ENCODE results near the gene MED23. TPM values are rescaled to one million over a fixed set of nuclear protein-coding genes. Genes with fewer than 3 reads are reported as not detected.

Gene MED23
- total and polyA plus RNA-seq, 2 experiments from 2014 or later: 8.6 to 23.6 TPM

DNA sequence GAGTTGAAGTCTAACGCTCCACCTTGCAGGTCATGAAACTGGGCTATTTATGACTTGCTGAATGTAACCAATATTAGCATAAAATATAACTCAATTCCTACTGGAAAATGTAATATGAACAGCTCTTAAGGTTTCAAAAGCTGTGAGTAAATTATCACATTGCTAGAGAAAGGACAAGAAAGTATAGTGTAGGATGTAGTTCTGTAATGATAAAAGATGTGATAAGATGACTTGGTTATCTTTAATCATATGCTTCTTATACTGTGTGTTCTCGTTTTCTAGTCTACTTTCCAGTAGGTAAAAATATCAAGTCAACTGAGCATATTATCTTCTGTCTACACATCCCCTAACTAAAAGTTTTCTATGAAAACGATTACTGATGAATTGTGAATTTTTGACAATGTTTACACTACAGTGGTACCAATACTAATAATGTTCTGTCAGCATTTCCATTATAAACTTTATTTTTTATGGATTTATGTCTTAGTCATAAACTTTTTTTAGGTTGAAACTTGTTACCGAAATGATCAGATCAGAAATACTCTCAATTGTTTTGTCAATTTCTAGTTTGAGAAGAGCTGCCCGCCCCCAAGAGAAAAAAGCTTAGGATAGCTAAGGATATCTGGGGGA, 14.6 kb downstream of the MED23 start:
- Histone ChIP-seq H3K4me2 (no peak overlapping the region), H2AFZ (no peak overlapping the region), H3K9me2 (ENCODE audit: insufficient read depth) (no peaks in the 10 kb centered on the region), H4K20me1 (replicated peaks; ENCODE audit: insufficient read depth) (no peaks in the 10 kb centered on the region), H3K4me1 (ENCODE audit: insufficient read depth) (no peaks in the 10 kb centered on the region), H3K27ac (ENCODE audit: low read depth) (no peak overlapping the region), H3F3A (replicated peaks; ENCODE audit: low read depth) (no peaks in the 10 kb centered on the region), H3K27me3 (ENCODE audit: insufficient read depth) (no peaks in the 10 kb centered on the region), H3K4me3 (no peak overlapping the region), H3K36me3 (ENCODE audit: insufficient read depth) (peaks cover under 1% of the 10 kb centered on the region; the same call in 1 of the 2 replicates), H3K79me2 (replicated peaks; ENCODE audit: insufficient read depth) (no peaks in the 10 kb centered on the region)
- no peaks in the 10 kb centered on the region for H3K9me3 Mint-ChIP-seq
- ATAC-seq: no peak
- no peaks in the 10 kb centered on the region for H3K4me1 Mint-ChIP-seq
- TF ChIP-seq, protein P1, sequence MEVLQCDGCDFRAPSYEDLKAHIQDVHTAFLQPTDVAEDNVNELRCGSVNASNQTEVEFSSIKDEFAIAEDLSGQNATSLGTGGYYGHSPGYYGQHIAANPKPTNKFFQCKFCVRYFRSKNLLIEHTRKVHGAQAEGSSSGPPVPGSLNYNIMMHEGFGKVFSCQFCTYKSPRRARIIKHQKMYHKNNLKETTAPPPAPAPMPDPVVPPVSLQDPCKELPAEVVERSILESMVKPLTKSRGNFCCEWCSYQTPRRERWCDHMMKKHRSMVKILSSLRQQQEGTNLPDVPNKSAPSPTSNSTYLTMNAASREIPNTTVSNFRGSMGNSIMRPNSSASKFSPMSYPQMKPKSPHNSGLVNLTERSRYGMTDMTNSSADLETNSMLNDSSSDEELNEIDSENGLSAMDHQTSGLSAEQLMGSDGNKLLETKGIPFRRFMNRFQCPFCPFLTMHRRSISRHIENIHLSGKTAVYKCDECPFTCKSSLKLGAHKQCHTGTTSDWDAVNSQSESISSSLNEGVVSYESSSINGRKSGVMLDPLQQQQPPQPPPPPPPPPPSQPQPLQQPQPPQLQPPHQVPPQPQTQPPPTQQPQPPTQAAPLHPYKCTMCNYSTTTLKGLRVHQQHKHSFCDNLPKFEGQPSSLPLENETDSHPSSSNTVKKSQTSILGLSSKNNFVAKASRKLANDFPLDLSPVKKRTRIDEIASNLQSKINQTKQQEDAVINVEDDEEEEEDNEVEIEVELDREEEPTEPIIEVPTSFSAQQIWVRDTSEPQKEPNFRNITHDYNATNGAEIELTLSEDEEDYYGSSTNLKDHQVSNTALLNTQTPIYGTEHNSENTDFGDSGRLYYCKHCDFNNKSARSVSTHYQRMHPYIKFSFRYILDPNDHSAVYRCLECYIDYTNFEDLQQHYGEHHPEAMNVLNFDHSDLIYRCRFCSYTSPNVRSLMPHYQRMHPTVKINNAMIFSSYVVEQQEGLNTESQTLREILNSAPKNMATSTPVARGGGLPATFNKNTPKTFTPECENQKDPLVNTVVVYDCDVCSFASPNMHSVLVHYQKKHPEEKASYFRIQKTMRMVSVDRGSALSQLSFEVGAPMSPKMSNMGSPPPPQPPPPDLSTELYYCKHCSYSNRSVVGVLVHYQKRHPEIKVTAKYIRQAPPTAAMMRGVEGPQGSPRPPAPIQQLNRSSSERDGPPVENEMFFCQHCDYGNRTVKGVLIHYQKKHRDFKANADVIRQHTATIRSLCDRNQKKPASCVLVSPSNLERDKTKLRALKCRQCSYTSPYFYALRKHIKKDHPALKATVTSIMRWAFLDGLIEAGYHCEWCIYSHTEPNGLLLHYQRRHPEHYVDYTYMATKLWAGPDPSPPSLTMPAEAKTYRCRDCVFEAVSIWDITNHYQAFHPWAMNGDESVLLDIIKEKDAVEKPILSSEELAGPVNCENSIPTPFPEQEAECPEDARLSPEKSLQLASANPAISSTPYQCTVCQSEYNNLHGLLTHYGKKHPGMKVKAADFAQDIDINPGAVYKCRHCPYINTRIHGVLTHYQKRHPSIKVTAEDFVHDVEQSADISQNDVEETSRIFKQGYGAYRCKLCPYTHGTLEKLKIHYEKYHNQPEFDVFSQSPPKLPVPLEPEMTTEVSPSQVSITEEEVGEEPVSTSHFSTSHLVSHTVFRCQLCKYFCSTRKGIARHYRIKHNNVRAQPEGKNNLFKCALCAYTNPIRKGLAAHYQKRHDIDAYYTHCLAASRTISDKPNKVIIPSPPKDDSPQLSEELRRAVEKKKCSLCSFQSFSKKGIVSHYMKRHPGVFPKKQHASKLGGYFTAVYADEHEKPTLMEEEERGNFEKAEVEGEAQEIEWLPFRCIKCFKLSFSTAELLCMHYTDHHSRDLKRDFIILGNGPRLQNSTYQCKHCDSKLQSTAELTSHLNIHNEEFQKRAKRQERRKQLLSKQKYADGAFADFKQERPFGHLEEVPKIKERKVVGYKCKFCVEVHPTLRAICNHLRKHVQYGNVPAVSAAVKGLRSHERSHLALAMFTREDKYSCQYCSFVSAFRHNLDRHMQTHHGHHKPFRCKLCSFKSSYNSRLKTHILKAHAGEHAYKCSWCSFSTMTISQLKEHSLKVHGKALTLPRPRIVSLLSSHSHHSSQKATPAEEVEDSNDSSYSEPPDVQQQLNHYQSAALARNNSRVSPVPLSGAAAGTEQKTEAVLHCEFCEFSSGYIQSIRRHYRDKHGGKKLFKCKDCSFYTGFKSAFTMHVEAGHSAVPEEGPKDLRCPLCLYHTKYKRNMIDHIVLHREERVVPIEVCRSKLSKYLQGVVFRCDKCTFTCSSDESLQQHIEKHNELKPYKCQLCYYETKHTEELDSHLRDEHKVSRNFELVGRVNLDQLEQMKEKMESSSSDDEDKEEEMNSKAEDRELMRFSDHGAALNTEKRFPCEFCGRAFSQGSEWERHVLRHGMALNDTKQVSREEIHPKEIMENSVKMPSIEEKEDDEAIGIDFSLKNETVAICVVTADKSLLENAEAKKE (CRISPR knock-in tag; IDR thresholded peaks at IDR 0.05): no peak
- TF ChIP-seq ZNF331 (CRISPR knock-in tag; IDR thresholded peaks at IDR 0.05; ENCODE audit: low read depth) (no peak), STAT1 (IDR thresholded peaks at IDR 0.05; ENCODE audit: unreplicated experiment) (no peak), JUNB (IDR thresholded peaks at IDR 0.05; ENCODE audit: unreplicated experiment) (no peak)
- TF ChIP-seq, protein P2, sequence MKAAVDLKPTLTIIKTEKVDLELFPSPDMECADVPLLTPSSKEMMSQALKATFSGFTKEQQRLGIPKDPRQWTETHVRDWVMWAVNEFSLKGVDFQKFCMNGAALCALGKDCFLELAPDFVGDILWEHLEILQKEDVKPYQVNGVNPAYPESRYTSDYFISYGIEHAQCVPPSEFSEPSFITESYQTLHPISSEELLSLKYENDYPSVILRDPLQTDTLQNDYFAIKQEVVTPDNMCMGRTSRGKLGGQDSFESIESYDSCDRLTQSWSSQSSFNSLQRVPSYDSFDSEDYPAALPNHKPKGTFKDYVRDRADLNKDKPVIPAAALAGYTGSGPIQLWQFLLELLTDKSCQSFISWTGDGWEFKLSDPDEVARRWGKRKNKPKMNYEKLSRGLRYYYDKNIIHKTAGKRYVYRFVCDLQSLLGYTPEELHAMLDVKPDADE (IDR thresholded peaks at IDR 0.05): no peak
- no peak overlapping the region for H3K4me3 Mint-ChIP-seq
- H3K27me3 Mint-ChIP-seq (ENCODE audit: insufficient read depth, low read depth, poor library complexity): no peaks in the 10 kb centered on the region
- peaks cover 21% of the 10 kb centered on the region; the same call in 2 of the 3 replicates for H3K36me3 Mint-ChIP-seq (ENCODE audit: low read depth)
- no peak for DNase-seq (ENCODE audit: low spot score)
- H3K27ac Mint-ChIP-seq: no peak overlapping the region
